DND-41 (cell line): ENCODE results near the gene GSE1.

Source experiments
- CTCF ChIP-seq: IDR thresholded peaks from 2 replicates; pipeline ENCODE4 v1.5.1; 2012; ENCODE audit warnings: borderline replicate concordance, low read length, moderate library complexity, mild to moderate bottlenecking; ENCODE audit not compliant: poor library complexity, severe bottlenecking; ENCODE audit errors: extremely low read depth
- EZH2 ChIP-seq: IDR thresholded peaks from 3 replicates; pipeline ENCODE4 v1.6.1; 2012; ENCODE audit warnings: borderline replicate concordance, low read depth, mild to moderate bottlenecking, moderate library complexity, low read length, inconsistent platforms; ENCODE audit not compliant: severe bottlenecking

- TF ChIP-seq CTCF (no peak), EZH2 (no peak)
These were observed 10.5 kb upstream of the GSE1 start for GRCh38 chr16:85602402-85603202.
